GM18511 (cell line): ENCODE measurements around the gene TNN.

ENCODE experiments used
- ATAC-seq: cut with Tn5 transposase; IDR thresholded peaks from one replicate; pipeline ENCODE4 v1.9.1; 2021; ENCODE audit warnings: mild to moderate bottlenecking, moderate library complexity; ENCODE audit not compliant: unreplicated experiment

Gene TNN

DNA sequence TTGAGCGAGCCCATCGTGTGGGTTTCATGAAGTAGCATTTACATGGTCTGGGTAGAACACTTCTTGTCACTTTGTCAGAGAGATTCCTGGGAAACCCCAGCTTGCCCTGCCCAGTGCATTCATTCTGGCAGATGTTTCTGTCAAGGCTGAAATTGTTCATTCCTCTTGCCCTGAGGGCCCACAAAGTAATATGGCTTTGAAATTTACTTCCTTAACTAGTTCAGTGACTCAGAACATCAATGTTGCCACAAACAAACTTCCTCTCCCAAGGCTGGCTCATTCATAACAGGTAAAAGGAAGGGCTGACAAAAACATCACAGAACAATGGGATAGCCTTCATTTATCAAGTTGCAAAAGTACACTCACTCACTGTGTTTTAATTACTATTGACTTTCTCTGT is 129.9 kb downstream of the TNN start:
- ATAC-seq = no peak
